Esophagus muscularis mucosa (tissue), 4 donors: ENCODE data around the gene IAH1. TPM values are rescaled to one million over a fixed set of nuclear protein-coding genes. Genes with fewer than 3 reads are reported as not detected.

Experiments
- DNase-seq: peaks from one replicate; pipeline ENCODE4 v3.0.0-alpha.2; 2017; ENCODE audit errors: extremely low spot score
- H3K27ac ChIP-seq, 4 donors: fragments of 200-600 bp; sonication (generic); replicated peaks in 1 of 4; 1 replicate in 3 of 4; 2 replicates in 1 of 4; pipeline ENCODE4 v1.5.1; 2016 to 2019; ENCODE audit warnings: mild to moderate bottlenecking in 1 of 4
- H3K27me3 ChIP-seq, 4 donors: fragments of 200-600 bp; sonication (generic); one replicate each; pipeline versions ENCODE4 v1.5.1 to v1.6.0; 2016 to 2019
- H3K36me3 ChIP-seq, 4 donors: fragments of 200-600 bp; sonication (generic); one replicate each; pipeline ENCODE4 v1.5.1; 2016 to 2019
- H3K4me1 ChIP-seq, 4 donors: fragments of 200-600 bp; sonication (generic); one replicate each; pipeline ENCODE4 v1.5.1; 2016 to 2019
- H3K4me3 ChIP-seq, 4 donors: fragments of 200-600 bp; sonication (generic); 1 replicate in 2 of 4; 2 replicates in 2 of 4; pipeline ENCODE4 v1.5.1; 2016 to 2019; ENCODE audit warnings: mild to moderate bottlenecking in 4 of 4, moderate library complexity in 1 of 4
- H3K9me3 ChIP-seq, 4 donors: fragments of 200-600 bp; sonication (generic); 1 replicate in 3 of 4; 2 replicates in 1 of 4; pipeline ENCODE4 v1.5.1; 2016 to 2019
- EP300 ChIP-seq: sonication (generic); formaldehyde crosslinking; IDR thresholded peaks from one replicate; pipeline ENCODE4 v1.6.1; 2017; ENCODE audit warnings: antibody characterized with exemption
- POLR2A ChIP-seq: fragments of 450-650 bp; IDR thresholded peaks from one replicate; pipeline ENCODE4 v1.6.1; 2017; ENCODE audit warnings: antibody characterized with exemption, moderate library complexity, mild to moderate bottlenecking, low read depth
- POLR2AphosphoS5 ChIP-seq, 2 donors: sonication (generic); formaldehyde crosslinking; IDR thresholded peaks; one replicate each; pipeline ENCODE4 v1.6.1; 2017; ENCODE audit warnings: antibody characterized with exemption in 2 of 2
- WGBS: methylation state at CpG from one replicate; pipeline ENCODE4 v1.1.5; 2018; 5-methylcytosine and 5-hydroxymethylcytosine counted together
- intact Hi-C: fragments of 100-400 bp; cut with DNase I; formaldehyde crosslinking; loops from one replicate; pipeline ENCODE4 v1.15.1; 2023
- total RNA-seq, 4 donors: library from RNA; depleted of rRNA; stranded (reverse); fragments of >200 nt; gene quantifications; one replicate each; pipeline versions ENCODE4 v1.1.0 to v1.2.1, GENCODE V29; 2016
- TF ChIP-seq, protein P1 (sequence below), 3 experiments: fragments of 200-600 bp in 2 of 3; fragments of 450-650 bp in 1 of 3; sonication (generic) in 2 of 3; IDR thresholded peaks; one replicate each; pipeline ENCODE4 v1.5.1; 2017 to 2019; ENCODE audit warnings: antibody characterized with exemption in 3 of 3, mild to moderate bottlenecking in 2 of 3, moderate library complexity in 1 of 3

IAH1 gene
- total RNA-seq, 4 donors from 2014 or later = 53.0 to 101 (median 66.8) TPM

DNA sequence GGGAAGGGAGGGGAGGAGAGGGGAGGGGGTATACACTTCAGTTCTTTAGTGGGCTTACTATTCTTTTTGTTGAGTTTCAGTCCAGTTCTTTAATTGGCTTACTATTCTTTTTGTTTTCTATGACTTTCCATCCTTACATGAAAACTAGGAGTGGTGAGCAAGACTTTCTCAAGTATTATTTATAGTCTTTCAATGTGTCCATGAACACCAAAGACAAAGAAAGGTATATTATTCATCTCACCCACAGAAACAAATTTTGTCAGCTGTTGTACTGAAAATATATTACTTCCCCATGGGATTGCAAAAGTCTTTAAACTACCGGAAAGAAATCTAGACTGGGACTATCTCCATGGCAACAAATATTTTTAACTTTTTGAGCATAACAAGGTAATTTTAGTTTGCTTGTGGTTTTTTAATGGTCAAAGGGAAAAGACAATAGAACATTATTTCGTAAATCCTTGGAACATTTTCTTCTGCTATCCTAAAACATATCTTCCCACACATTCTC, 63.7 kb downstream of the IAH1 start:
- intact Hi-C loops = no loop called here
- DNase-seq = no peak
- H3K27me3 ChIP-seq = no peaks in the 10 kb centered on the region
- H3K4me3 ChIP-seq = no peak overlapping the region
- H3K27ac ChIP-seq = peak overlapping the region; percentile 5 to 56 (median 40)
- H3K9me3 ChIP-seq = no peaks in the 10 kb centered on the region
- TF ChIP-seq, protein P1, sequence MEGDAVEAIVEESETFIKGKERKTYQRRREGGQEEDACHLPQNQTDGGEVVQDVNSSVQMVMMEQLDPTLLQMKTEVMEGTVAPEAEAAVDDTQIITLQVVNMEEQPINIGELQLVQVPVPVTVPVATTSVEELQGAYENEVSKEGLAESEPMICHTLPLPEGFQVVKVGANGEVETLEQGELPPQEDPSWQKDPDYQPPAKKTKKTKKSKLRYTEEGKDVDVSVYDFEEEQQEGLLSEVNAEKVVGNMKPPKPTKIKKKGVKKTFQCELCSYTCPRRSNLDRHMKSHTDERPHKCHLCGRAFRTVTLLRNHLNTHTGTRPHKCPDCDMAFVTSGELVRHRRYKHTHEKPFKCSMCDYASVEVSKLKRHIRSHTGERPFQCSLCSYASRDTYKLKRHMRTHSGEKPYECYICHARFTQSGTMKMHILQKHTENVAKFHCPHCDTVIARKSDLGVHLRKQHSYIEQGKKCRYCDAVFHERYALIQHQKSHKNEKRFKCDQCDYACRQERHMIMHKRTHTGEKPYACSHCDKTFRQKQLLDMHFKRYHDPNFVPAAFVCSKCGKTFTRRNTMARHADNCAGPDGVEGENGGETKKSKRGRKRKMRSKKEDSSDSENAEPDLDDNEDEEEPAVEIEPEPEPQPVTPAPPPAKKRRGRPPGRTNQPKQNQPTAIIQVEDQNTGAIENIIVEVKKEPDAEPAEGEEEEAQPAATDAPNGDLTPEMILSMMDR (IDR thresholded peaks at IDR 0.05) = no peak
- TF ChIP-seq POLR2AphosphoS5 (IDR thresholded peaks at IDR 0.05) (no peak), EP300 (no peak), POLR2A (no peak)
- 21% methylated on average over 2 of the region's 2 CpGs for WGBS
- peaks cover 6 to 37% (median 17%) of the 10 kb centered on the region in 4 donors for H3K36me3 ChIP-seq
- peaks cover 6 to 24% (median 19%) of the 10 kb centered on the region in 4 donors for H3K4me1 ChIP-seq

Other genes starting within 250 kb of the IAH1 start
- gene ITGB1BP1, start 51.0 kb upstream of the IAH1 start, total RNA-seq = 10 to 100 TPM; 59.6 to 91.4 (median 66.1) TPM
- gene CPSF3, start 50.9 kb upstream of the IAH1 start, total RNA-seq = 10 to 100 TPM; 18.3 to 22.8 (median 20.7) TPM
- gene ADAM17, start 81.3 kb downstream of the IAH1 start, total RNA-seq = 10 to 100 TPM; 12.9 to 17.7 (median 14.9) TPM
- gene YWHAQ, start 156.4 kb downstream of the IAH1 start, total RNA-seq = 100 to 1,000 TPM; 223 to 239 (median 230) TPM